Parathyroid adenoma (tissue), 2 donors: ENCODE measurements around the gene ZNF333.

ENCODE experiments used
- H2AFZ ChIP-seq: fragments of 300-600 bp; sonication (generic); one replicate; pipeline ENCODE4 v1.7.0; 2017; ENCODE audit warnings: antibody characterized with exemption, mild to moderate bottlenecking
- H3K27ac ChIP-seq: fragments of 300-600 bp; sonication (generic); one replicate; pipeline ENCODE4 v1.7.0; 2017
- H3K27me3 ChIP-seq: fragments of 300-600 bp; sonication (generic); one replicate; pipeline ENCODE4 v1.7.0; 2017; ENCODE audit warnings: low read length; ENCODE audit not compliant: control insufficient read depth, insufficient read depth
- H3K36me3 ChIP-seq: fragments of 300-600 bp; sonication (generic); one replicate; pipeline ENCODE4 v1.7.0; 2017; ENCODE audit warnings: low read length; ENCODE audit not compliant: control insufficient read depth, insufficient read depth
- H3K4me1 ChIP-seq: fragments of 300-600 bp; sonication (generic); one replicate; pipeline ENCODE4 v1.7.0; 2017; ENCODE audit warnings: control low read depth
- H3K4me2 ChIP-seq: fragments of 300-600 bp; sonication (generic); one replicate; pipeline ENCODE4 v1.7.0; 2017; ENCODE audit warnings: low read length
- H3K4me3 ChIP-seq: fragments of 300-600 bp; sonication (generic); one replicate; pipeline ENCODE4 v1.7.0; 2017; ENCODE audit warnings: low read depth, low read length
- H3K79me2 ChIP-seq: fragments of 300-600 bp; sonication (generic); one replicate; pipeline ENCODE4 v1.7.0; 2017; ENCODE audit warnings: control low read depth
- H3K9ac ChIP-seq: fragments of 300-600 bp; sonication (generic); one replicate; pipeline ENCODE4 v1.7.0; 2017; ENCODE audit warnings: mild to moderate bottlenecking
- H3K9me3 ChIP-seq: fragments of 300-600 bp; sonication (generic); one replicate; pipeline ENCODE4 v1.7.0; 2017; ENCODE audit warnings: low read length; ENCODE audit not compliant: control insufficient read depth
- CTCF ChIP-seq: fragments of 300-600 bp; sonication (generic); IDR thresholded peaks from one replicate; pipeline ENCODE4 v1.7.0; 2017; ENCODE audit warnings: antibody characterized with exemption, mild to moderate bottlenecking
- donor health status: primary hyperparathyroidism.

The ZNF333 gene

GRCh38 chr19:14654786-14655560 lies 34.9 kb upstream of the ZNF333 start:
- H3K79me2 ChIP-seq = no peaks in the 10 kb centered on the region
- no peak overlapping the region for H2AFZ ChIP-seq
- H3K4me1 ChIP-seq = no peaks in the 10 kb centered on the region
- H3K4me3 ChIP-seq = no peak overlapping the region
- H3K36me3 ChIP-seq = no peaks in the 10 kb centered on the region
- no peak overlapping the region for H3K27ac ChIP-seq
- H3K9ac ChIP-seq = no peak overlapping the region
- H3K4me2 ChIP-seq = no peak overlapping the region
- no peaks in the 10 kb centered on the region for H3K27me3 ChIP-seq
- H3K9me3 ChIP-seq = no peaks in the 10 kb centered on the region
- TF ChIP-seq CTCF = no peak

- TF ChIP-seq CTCF = no peak
- no peak overlapping the region for H3K9ac ChIP-seq
- no peak overlapping the region for H2AFZ ChIP-seq
- no peaks in the 10 kb centered on the region for H3K79me2 ChIP-seq
- no peaks in the 10 kb centered on the region for H3K9me3 ChIP-seq
- no peak overlapping the region for H3K27ac ChIP-seq
- no peaks in the 10 kb centered on the region for H3K36me3 ChIP-seq
- H3K27me3 ChIP-seq = no peaks in the 10 kb centered on the region
- no peaks in the 10 kb centered on the region for H3K4me1 ChIP-seq
- H3K4me2 ChIP-seq = no peak overlapping the region
- no peak overlapping the region for H3K4me3 ChIP-seq
These were observed 34.1 kb upstream of the ZNF333 start for GRCh38 chr19:14655726-14656125.

GRCh38 chr19:14659874-14660489 lies 29.9 kb upstream of the ZNF333 start:
- Histone ChIP-seq H3K27ac (no peak overlapping the region), H3K9me3 (no peaks in the 10 kb centered on the region), H3K4me2 (no peak overlapping the region), H3K36me3 (no peaks in the 10 kb centered on the region), H3K4me1 (no peaks in the 10 kb centered on the region), H2AFZ (no peak overlapping the region), H3K9ac (no peak overlapping the region), H3K27me3 (no peaks in the 10 kb centered on the region), H3K4me3 (no peak overlapping the region), H3K79me2 (no peaks in the 10 kb centered on the region)
- TF ChIP-seq CTCF = no peak

- Histone ChIP-seq H3K4me3 (no peak overlapping the region), H3K36me3 (no peaks in the 10 kb centered on the region), H3K27me3 (no peaks in the 10 kb centered on the region), H3K9me3 (no peaks in the 10 kb centered on the region), H3K4me2 (no peak overlapping the region), H3K79me2 (no peaks in the 10 kb centered on the region), H3K4me1 (no peaks in the 10 kb centered on the region), H2AFZ (no peak overlapping the region), H3K27ac (no peak overlapping the region), H3K9ac (no peak overlapping the region)
- TF ChIP-seq CTCF = no peak
These were observed 28.4 kb upstream of the ZNF333 start for GRCh38 chr19:14661372-14661924.
